K562 (cell line): ENCODE data around the gene KDF1. TPM values are rescaled to one million over a fixed set of nuclear protein-coding genes. Genes with fewer than 3 reads are reported as not detected.

ENCODE experiments used
- CCNT2 ChIP-seq: IDR thresholded peaks from 2 replicates; pipeline ENCODE4 v1.6.1; 2011; ENCODE audit warnings: borderline replicate concordance, low read depth, mild to moderate bottlenecking, moderate library complexity, mixed read lengths, low read length; ENCODE audit not compliant: insufficient read length; ENCODE audit errors: extremely low read depth
- HMGN3 ChIP-seq: IDR thresholded peaks from 2 replicates; pipeline ENCODE4 v1.6.1; 2011; ENCODE audit warnings: borderline replicate concordance, low read depth, mild to moderate bottlenecking, mixed read lengths, low read length; ENCODE audit not compliant: insufficient read length; ENCODE audit errors: extremely low read depth
- RBM39 ChIP-seq: fragments of 200-400 bp; formaldehyde crosslinking; optimal IDR thresholded peaks from 2 replicates; pipeline ENCODE3; 2018; ENCODE audit warnings: low read depth, low read length
- TBL1XR1 ChIP-seq, 2 experiments: IDR thresholded peaks; 2 replicates each; pipeline ENCODE4 v1.6.1; 2012; ENCODE audit warnings: improper control_type of control experiment in 2 of 2, low read length in 2 of 2, mild to moderate bottlenecking in 1 of 2
- ZNF224 ChIP-seq: sonication (generic); formaldehyde crosslinking; IDR thresholded peaks from 2 replicates; pipeline ENCODE4 v1.8.0; 2022; ENCODE audit warnings: mild to moderate bottlenecking, missing genetic modification reagents
- polyA plus RNA-seq, 8 experiments: library from polyadenylated mRNA; depleted of rRNA in 4 of 8; stranded (reverse) in 5 of 8; unstranded in 3 of 8; fragments of >200 nt; fragmentation: Nextera tagmentation in 2 of 8; fragmentation: Illumina TruSeq in 1 of 8; extraction: Ambion mirVana in 2 of 8; extraction: Trizol in 1 of 8; gene quantifications; 2 replicates each; pipeline versions ENCODE4 v1.2.1 to v1.2.3, GENCODE V29; 2011 to 2014; ENCODE audit warnings: inconsistent platforms in 1 of 8, missing spikeins in 1 of 8
- total RNA-seq, 7 experiments: library from RNA; depleted of rRNA in 6 of 7; stranded (reverse); fragments of >200 nt in 6 of 7; fragmentation: Illumina TruSeq in 2 of 7; extraction: Trizol in 2 of 7; gene quantifications; 2 replicates each; pipeline versions ENCODE4 v1.2.1 to v1.2.3, GENCODE V29; 2011 to 2021; ENCODE audit warnings: low replicate concordance in 1 of 7
- TF ChIP-seq, protein P1 (sequence below): fragments of 250-450 bp; sonication (Bioruptor Pico); IDR thresholded peaks from 2 replicates; pipeline ENCODE4 v1.5.0; 2022; ENCODE audit warnings: mild to moderate bottlenecking
- TF ChIP-seq, protein P2 (sequence below): IDR thresholded peaks from 2 replicates; pipeline ENCODE4 v1.6.1; 2014; ENCODE audit warnings: antibody characterized with exemption

The KDF1 gene
- total and polyA plus RNA-seq, 9 of the 15 experiments (the other 6 are each of a cell fraction or from before 2014, with no cell fraction given), result 0.38 to 1.9 (median 0.83) TPM

DNA sequence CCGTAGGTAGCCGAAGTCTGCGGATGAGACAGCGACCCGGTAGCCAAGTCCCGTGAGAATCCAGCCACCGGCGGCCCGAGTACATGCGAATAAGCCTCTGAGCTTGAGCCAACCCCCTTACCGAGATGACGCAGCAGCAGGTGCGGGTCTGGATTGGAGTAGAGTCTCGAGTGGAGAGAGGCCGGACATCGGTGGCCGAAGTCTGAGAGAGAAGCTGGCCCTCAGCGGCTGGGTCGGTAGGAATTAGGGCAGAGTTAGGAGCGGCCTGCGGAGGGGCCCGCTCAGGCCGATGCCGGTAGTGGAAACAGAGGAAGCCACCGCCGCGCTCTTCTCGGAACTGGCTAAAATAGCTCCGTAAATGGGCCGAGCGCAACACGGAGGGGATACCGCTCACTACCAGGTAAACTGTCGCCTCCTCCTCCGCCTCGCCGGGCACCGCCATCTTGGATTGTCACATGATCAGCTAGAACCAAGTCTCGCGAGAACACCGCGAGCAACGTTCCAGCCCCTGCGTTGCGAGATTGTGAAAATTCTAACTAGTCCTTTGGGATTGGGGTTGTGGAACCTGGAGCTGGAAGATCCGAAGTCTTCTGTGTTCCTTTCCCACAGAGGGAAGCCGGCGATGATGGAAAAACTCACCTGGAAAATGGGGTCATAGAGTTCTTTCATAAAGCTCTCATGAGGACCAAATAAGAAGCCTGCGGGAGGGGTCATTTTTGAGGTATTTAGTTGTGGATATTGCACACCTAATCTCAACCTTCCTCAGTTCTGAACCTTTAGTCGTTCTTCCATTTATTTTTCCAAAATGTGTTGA, 60.1 kb downstream of the KDF1 start, which contains the start of gene GPATCH3 (continued):
- TF ChIP-seq HMGN3 (no peak), ZNF224 (CRISPR knock-in tag) (no peak), RBM39 (no peak), TBL1XR1 (IDR thresholded peaks at IDR 0.05; ENCODE audit: low read length in 2 of 2) (no peak), CCNT2 (no peak)
- TF ChIP-seq, protein P1, sequence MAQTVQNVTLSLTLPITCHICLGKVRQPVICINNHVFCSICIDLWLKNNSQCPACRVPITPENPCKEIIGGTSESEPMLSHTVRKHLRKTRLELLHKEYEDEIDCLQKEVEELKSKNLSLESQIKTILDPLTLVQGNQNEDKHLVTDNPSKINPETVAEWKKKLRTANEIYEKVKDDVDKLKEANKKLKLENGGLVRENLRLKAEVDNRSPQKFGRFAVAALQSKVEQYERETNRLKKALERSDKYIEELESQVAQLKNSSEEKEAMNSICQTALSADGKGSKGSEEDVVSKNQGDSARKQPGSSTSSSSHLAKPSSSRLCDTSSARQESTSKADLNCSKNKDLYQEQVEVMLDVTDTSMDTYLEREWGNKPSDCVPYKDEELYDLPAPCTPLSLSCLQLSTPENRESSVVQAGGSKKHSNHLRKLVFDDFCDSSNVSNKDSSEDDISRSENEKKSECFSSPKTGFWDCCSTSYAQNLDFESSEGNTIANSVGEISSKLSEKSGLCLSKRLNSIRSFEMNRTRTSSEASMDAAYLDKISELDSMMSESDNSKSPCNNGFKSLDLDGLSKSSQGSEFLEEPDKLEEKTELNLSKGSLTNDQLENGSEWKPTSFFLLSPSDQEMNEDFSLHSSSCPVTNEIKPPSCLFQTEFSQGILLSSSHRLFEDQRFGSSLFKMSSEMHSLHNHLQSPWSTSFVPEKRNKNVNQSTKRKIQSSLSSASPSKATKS (CRISPR knock-in tag), result peak; percentile 56; the same call in 1 of the 2 replicates
- TF ChIP-seq, protein P2, sequence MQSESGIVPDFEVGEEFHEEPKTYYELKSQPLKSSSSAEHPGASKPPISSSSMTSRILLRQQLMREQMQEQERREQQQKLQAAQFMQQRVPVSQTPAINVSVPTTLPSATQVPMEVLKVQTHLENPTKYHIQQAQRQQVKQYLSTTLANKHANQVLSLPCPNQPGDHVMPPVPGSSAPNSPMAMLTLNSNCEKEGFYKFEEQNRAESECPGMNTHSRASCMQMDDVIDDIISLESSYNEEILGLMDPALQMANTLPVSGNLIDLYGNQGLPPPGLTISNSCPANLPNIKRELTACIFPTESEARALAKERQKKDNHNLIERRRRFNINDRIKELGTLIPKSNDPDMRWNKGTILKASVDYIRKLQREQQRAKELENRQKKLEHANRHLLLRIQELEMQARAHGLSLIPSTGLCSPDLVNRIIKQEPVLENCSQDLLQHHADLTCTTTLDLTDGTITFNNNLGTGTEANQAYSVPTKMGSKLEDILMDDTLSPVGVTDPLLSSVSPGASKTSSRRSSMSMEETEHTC, result peak; percentile 85; the same call in 1 of the 2 replicates
- TF ChIP-seq, all 486 proteins: peak for 154

Other genes with a start within 250 kb of the KDF1 start
Only the 7 nearest of the 10 such genes appear.
- 2.2 and 2.7 TPM in 2 replicates for gene SFN, start 97.3 kb downstream of the KDF1 start, total RNA-seq (2014; rRNA removed)
- gene SFN, start 97.3 kb downstream of the KDF1 start, total RNA-seq (2014; rRNA removed; fragmentation: Illumina TruSeq; extraction: Trizol), result 0.38 and 0.73 TPM in 2 replicates
- gene SFN, start 97.3 kb downstream of the KDF1 start, total RNA-seq (2015; rRNA removed; fragmentation: Illumina TruSeq; extraction: Trizol), result 2.0 and 3.0 TPM in 2 replicates
- 3.1 and 3.7 TPM in 2 replicates for gene SFN, start 97.3 kb downstream of the KDF1 start, total RNA-seq (2021)
- gene SFN, start 97.3 kb downstream of the KDF1 start, polyA plus RNA-seq (2011; rRNA removed), result 0.86 and 1.7 TPM in 2 replicates
- 2.7 and 3.4 TPM in 2 replicates for gene SFN, start 97.3 kb downstream of the KDF1 start, polyA plus RNA-seq (2014; fragmentation: Illumina TruSeq; extraction: Trizol)
- under 1 TPM; 0.10 to 0.11 TPM for gene SFN, start 97.3 kb downstream of the KDF1 start, polyA plus RNA-seq (2014; fragmentation: Nextera tagmentation; extraction: Ambion mirVana)
- gene SFN, start 97.3 kb downstream of the KDF1 start, polyA plus RNA-seq (2014; rRNA removed), result 3.8 and 3.9 TPM in 2 replicates
- gene GPN2, start 70.2 kb downstream of the KDF1 start, total RNA-seq (2014; rRNA removed), result 16.3 and 26.7 TPM in 2 replicates
- 19.3 and 20.4 TPM in 2 replicates for gene GPN2, start 70.2 kb downstream of the KDF1 start, total RNA-seq (2014; rRNA removed; fragmentation: Illumina TruSeq; extraction: Trizol)
- gene GPN2, start 70.2 kb downstream of the KDF1 start, total RNA-seq (2015; rRNA removed; fragmentation: Illumina TruSeq; extraction: Trizol), result 27.0 and 28.0 TPM in 2 replicates
- gene GPN2, start 70.2 kb downstream of the KDF1 start, total RNA-seq (2021), result 58.8 and 59.0 TPM in 2 replicates
- gene GPN2, start 70.2 kb downstream of the KDF1 start, polyA plus RNA-seq (2011; rRNA removed), result 45.1 and 64.7 TPM in 2 replicates
- 23.2 and 34.0 TPM in 2 replicates for gene GPN2, start 70.2 kb downstream of the KDF1 start, polyA plus RNA-seq (2014; fragmentation: Illumina TruSeq; extraction: Trizol)
- gene GPN2, start 70.2 kb downstream of the KDF1 start, polyA plus RNA-seq (2014; fragmentation: Nextera tagmentation; extraction: Ambion mirVana), result 10 to 100 TPM in 1 of 2 experiments, 1 to 10 TPM in 1; 9.9 to 11.4 TPM
- gene GPN2, start 70.2 kb downstream of the KDF1 start, polyA plus RNA-seq (2014; rRNA removed), result 17.4 and 31.8 TPM in 2 replicates
- gene GPATCH3, start 60.0 kb downstream of the KDF1 start, total RNA-seq (2014; rRNA removed), result 16.4 and 21.0 TPM in 2 replicates
- 8.6 and 9.9 TPM in 2 replicates for gene GPATCH3, start 60.0 kb downstream of the KDF1 start, total RNA-seq (2014; rRNA removed; fragmentation: Illumina TruSeq; extraction: Trizol)
- 15.3 and 16.2 TPM in 2 replicates for gene GPATCH3, start 60.0 kb downstream of the KDF1 start, total RNA-seq (2015; rRNA removed; fragmentation: Illumina TruSeq; extraction: Trizol)
- gene GPATCH3, start 60.0 kb downstream of the KDF1 start, total RNA-seq (2021), result 22.5 and 23.0 TPM in 2 replicates
- 5.4 and 7.2 TPM in 2 replicates for gene GPATCH3, start 60.0 kb downstream of the KDF1 start, polyA plus RNA-seq (2011; rRNA removed)
- gene GPATCH3, start 60.0 kb downstream of the KDF1 start, polyA plus RNA-seq (2014; fragmentation: Illumina TruSeq; extraction: Trizol), result 14.4 and 17.5 TPM in 2 replicates
- gene GPATCH3, start 60.0 kb downstream of the KDF1 start, polyA plus RNA-seq (2014; fragmentation: Nextera tagmentation; extraction: Ambion mirVana), result 1 to 10 TPM; 1.6 to 4.9 TPM
- 13.3 and 16.1 TPM in 2 replicates for gene GPATCH3, start 60.0 kb downstream of the KDF1 start, polyA plus RNA-seq (2014; rRNA removed)
- not detected in 2 replicates for gene NR0B2, start 46.5 kb downstream of the KDF1 start, total RNA-seq (2014; rRNA removed)
- not detected in 2 replicates for gene NR0B2, start 46.5 kb downstream of the KDF1 start, total RNA-seq (2014; rRNA removed; fragmentation: Illumina TruSeq; extraction: Trizol)
- not detected in 2 replicates for gene NR0B2, start 46.5 kb downstream of the KDF1 start, total RNA-seq (2015; rRNA removed; fragmentation: Illumina TruSeq; extraction: Trizol)
- not detected in 2 replicates for gene NR0B2, start 46.5 kb downstream of the KDF1 start, total RNA-seq (2021)
- gene NR0B2, start 46.5 kb downstream of the KDF1 start, polyA plus RNA-seq (2011; rRNA removed), result not detected in 2 replicates
- gene NR0B2, start 46.5 kb downstream of the KDF1 start, polyA plus RNA-seq (2014; fragmentation: Illumina TruSeq; extraction: Trizol), result not detected in 2 replicates
- not detected for gene NR0B2, start 46.5 kb downstream of the KDF1 start, polyA plus RNA-seq (2014; fragmentation: Nextera tagmentation; extraction: Ambion mirVana)
- gene NR0B2, start 46.5 kb downstream of the KDF1 start, polyA plus RNA-seq (2014; rRNA removed), result not detected in 2 replicates
- gene NUDC, start 38.7 kb downstream of the KDF1 start, total RNA-seq (2014; rRNA removed), result 234 and 265 TPM in 2 replicates
- 83.1 and 86.9 TPM in 2 replicates for gene NUDC, start 38.7 kb downstream of the KDF1 start, total RNA-seq (2014; rRNA removed; fragmentation: Illumina TruSeq; extraction: Trizol)
- gene NUDC, start 38.7 kb downstream of the KDF1 start, total RNA-seq (2015; rRNA removed; fragmentation: Illumina TruSeq; extraction: Trizol), result 156 and 157 TPM in 2 replicates
- gene NUDC, start 38.7 kb downstream of the KDF1 start, total RNA-seq (2021), result 160 and 170 TPM in 2 replicates
- gene NUDC, start 38.7 kb downstream of the KDF1 start, polyA plus RNA-seq (2011; rRNA removed), result 42.5 and 59.7 TPM in 2 replicates
- 202 and 219 TPM in 2 replicates for gene NUDC, start 38.7 kb downstream of the KDF1 start, polyA plus RNA-seq (2014; fragmentation: Illumina TruSeq; extraction: Trizol)
- gene NUDC, start 38.7 kb downstream of the KDF1 start, polyA plus RNA-seq (2014; fragmentation: Nextera tagmentation; extraction: Ambion mirVana), result 10 to 100 TPM in 1 of 2 experiments, 1 to 10 TPM in 1; 9.8 to 18.1 TPM
- 126 and 149 TPM in 2 replicates for gene NUDC, start 38.7 kb downstream of the KDF1 start, polyA plus RNA-seq (2014; rRNA removed)
- gene TRNP1, start 33.2 kb upstream of the KDF1 start, total RNA-seq (2014; rRNA removed), result 1.1 and 1.2 TPM in 2 replicates
- gene TRNP1, start 33.2 kb upstream of the KDF1 start, total RNA-seq (2014; rRNA removed; fragmentation: Illumina TruSeq; extraction: Trizol), result 0.73 and 0.95 TPM in 2 replicates
- gene TRNP1, start 33.2 kb upstream of the KDF1 start, total RNA-seq (2015; rRNA removed; fragmentation: Illumina TruSeq; extraction: Trizol), result 0.26 and 0.47 TPM in 2 replicates
- gene TRNP1, start 33.2 kb upstream of the KDF1 start, total RNA-seq (2021), result 0.95 and 2.3 TPM in 2 replicates
- gene TRNP1, start 33.2 kb upstream of the KDF1 start, polyA plus RNA-seq (2011; rRNA removed), result 0.98 and 1.9 TPM in 2 replicates
- gene TRNP1, start 33.2 kb upstream of the KDF1 start, polyA plus RNA-seq (2014; fragmentation: Illumina TruSeq; extraction: Trizol), result 0.98 and 1.4 TPM in 2 replicates
- gene TRNP1, start 33.2 kb upstream of the KDF1 start, polyA plus RNA-seq (2014; fragmentation: Nextera tagmentation; extraction: Ambion mirVana), result under 1 TPM; 0.03 to 0.14 TPM
- 0.97 and 1.3 TPM in 2 replicates for gene TRNP1, start 33.2 kb upstream of the KDF1 start, polyA plus RNA-seq (2014; rRNA removed)
- gene TENT5B, start 52.4 kb upstream of the KDF1 start, total RNA-seq (2014; rRNA removed), result 1.3 and 2.9 TPM in 2 replicates
- 0.25 and 0.29 TPM in 2 replicates for gene TENT5B, start 52.4 kb upstream of the KDF1 start, total RNA-seq (2014; rRNA removed; fragmentation: Illumina TruSeq; extraction: Trizol)
- gene TENT5B, start 52.4 kb upstream of the KDF1 start, total RNA-seq (2015; rRNA removed; fragmentation: Illumina TruSeq; extraction: Trizol), result 0.60 and 0.83 TPM in 2 replicates
- 1.6 and 1.7 TPM in 2 replicates for gene TENT5B, start 52.4 kb upstream of the KDF1 start, total RNA-seq (2021)
- gene TENT5B, start 52.4 kb upstream of the KDF1 start, polyA plus RNA-seq (2011; rRNA removed), result 0.39 and 0.61 TPM in 2 replicates
- 0.48 and 0.54 TPM in 2 replicates for gene TENT5B, start 52.4 kb upstream of the KDF1 start, polyA plus RNA-seq (2014; fragmentation: Illumina TruSeq; extraction: Trizol)
- under 1 TPM in 1 of 2 experiments, not detected in 1; 0.07 TPM for gene TENT5B, start 52.4 kb upstream of the KDF1 start, polyA plus RNA-seq (2014; fragmentation: Nextera tagmentation; extraction: Ambion mirVana)
- gene TENT5B, start 52.4 kb upstream of the KDF1 start, polyA plus RNA-seq (2014; rRNA removed), result 0.93 TPM in 2 replicates